H9 (cell line): Measurements from ENCODE around the gene NPY5R. TPM values are rescaled to one million over a fixed set of nuclear protein-coding genes. Genes with fewer than 3 reads are reported as not detected.

Source experiments
- DNase-seq: peaks from one replicate; pipeline ENCODE4 v3.0.0-alpha.2; 2017
- H2AFZ ChIP-seq: one replicate; pipeline ENCODE4 v1.6.1; 2013; ENCODE audit warnings: mild to moderate bottlenecking, low read length, control low read depth, moderate library complexity
- H2AK5ac ChIP-seq: 2 replicates; pipeline ENCODE4 v1.6.1; 2013; ENCODE audit warnings: low read length, control low read depth, mixed read lengths; ENCODE audit not compliant: insufficient read length
- H2BK120ac ChIP-seq: one replicate; pipeline ENCODE4 v1.6.1; 2013; ENCODE audit warnings: low read depth, mild to moderate bottlenecking, low read length, control low read depth, inconsistent platforms; ENCODE audit not compliant: poor library complexity, severe bottlenecking
- H2BK12ac ChIP-seq: 2 replicates; pipeline ENCODE4 v1.6.1; 2013; ENCODE audit warnings: low read length, control low read depth, mixed read lengths, low read depth; ENCODE audit not compliant: insufficient read length
- H2BK15ac ChIP-seq: 2 replicates; pipeline ENCODE4 v1.6.1; 2013; ENCODE audit warnings: low read depth, low read length, control low read depth
- H2BK20ac ChIP-seq: one replicate; pipeline ENCODE4 v1.6.1; 2013; ENCODE audit warnings: low read depth, mild to moderate bottlenecking, low read length, control low read depth, inconsistent platforms; ENCODE audit not compliant: poor library complexity, severe bottlenecking
- H2BK5ac ChIP-seq: 2 replicates; pipeline ENCODE4 v1.6.1; 2013; ENCODE audit warnings: low read length, control low read depth, mixed read lengths; ENCODE audit not compliant: insufficient read length
- H3K14ac ChIP-seq: 2 replicates; pipeline ENCODE4 v1.6.1; 2013; ENCODE audit warnings: low read length, control low read depth; ENCODE audit not compliant: insufficient read depth
- H3K18ac ChIP-seq: 2 replicates; pipeline ENCODE4 v1.6.1; 2013; ENCODE audit warnings: low read depth, mild to moderate bottlenecking, mixed read lengths, low read length, control low read depth; ENCODE audit not compliant: insufficient read length
- H3K23ac ChIP-seq: 2 replicates; pipeline ENCODE4 v1.6.1; 2013; ENCODE audit warnings: low read length, control low read depth, mixed read lengths, low read depth; ENCODE audit not compliant: insufficient read length
- H3K23me2 ChIP-seq: 2 replicates; pipeline ENCODE4 v1.6.1; 2013; ENCODE audit warnings: low read depth, mild to moderate bottlenecking, mixed read lengths, low read length, control low read depth; ENCODE audit not compliant: insufficient read length, poor library complexity, severe bottlenecking
- H3K27ac ChIP-seq: 2 replicates; pipeline ENCODE4 v1.5.1; 2013; ENCODE audit warnings: low read length, control low read depth, mixed read lengths, low read depth; ENCODE audit not compliant: insufficient read length
- H3K27me3 ChIP-seq: 2 replicates; pipeline ENCODE4 v1.6.1; 2013; ENCODE audit warnings: low read length, control low read depth, inconsistent platforms; ENCODE audit not compliant: insufficient read depth
- H3K4ac ChIP-seq: 2 replicates; pipeline ENCODE4 v1.6.1; 2013; ENCODE audit warnings: low read depth, mild to moderate bottlenecking, control low read depth, inconsistent platforms, low read length, moderate library complexity
- H3K4me1 ChIP-seq: 2 replicates; pipeline ENCODE4 v1.6.1; 2013; ENCODE audit warnings: low read length, control low read depth, inconsistent platforms; ENCODE audit not compliant: insufficient read depth
- H3K4me2 ChIP-seq: 2 replicates; pipeline ENCODE4 v1.6.1; 2013; ENCODE audit warnings: low read length, control low read depth, mixed read lengths; ENCODE audit not compliant: insufficient read length, insufficient read depth
- H3K56ac ChIP-seq: 2 replicates; pipeline ENCODE4 v1.6.1; 2013; ENCODE audit warnings: low read depth, mild to moderate bottlenecking, mixed read lengths, low read length, control low read depth; ENCODE audit not compliant: insufficient read length
- H3K79me1 ChIP-seq: 2 replicates; pipeline ENCODE4 v1.6.1; 2013; ENCODE audit warnings: low read depth, mild to moderate bottlenecking, moderate library complexity, low read length, control low read depth, inconsistent platforms; ENCODE audit not compliant: insufficient read depth, poor library complexity, severe bottlenecking
- H3K79me2 ChIP-seq: 2 replicates; pipeline ENCODE4 v1.6.1; 2013; ENCODE audit warnings: low read length, control low read depth, inconsistent platforms; ENCODE audit not compliant: insufficient read depth
- H3K9ac ChIP-seq: 2 replicates; pipeline ENCODE4 v1.6.1; 2013; ENCODE audit warnings: low read length, control low read depth, mixed read lengths; ENCODE audit not compliant: insufficient read length; ENCODE audit errors: extremely low read depth
- H3K9me3 ChIP-seq: one replicate; pipeline ENCODE4 v1.6.1; 2013; ENCODE audit warnings: low read depth, low read length, inconsistent platforms; ENCODE audit not compliant: control insufficient read depth
- H3T11ph ChIP-seq: one replicate; pipeline ENCODE4 v1.6.1; 2013; ENCODE audit warnings: mild to moderate bottlenecking, low read length, control low read depth, inconsistent platforms
- H4K20me1 ChIP-seq: one replicate; pipeline ENCODE4 v1.6.1; 2013; ENCODE audit not compliant: control insufficient read depth, insufficient read length, insufficient read depth
- H4K5ac ChIP-seq: 2 replicates; pipeline ENCODE4 v1.6.1; 2013; ENCODE audit warnings: low read depth, mild to moderate bottlenecking, mixed read lengths, low read length, control low read depth; ENCODE audit not compliant: insufficient read length
- H4K8ac ChIP-seq: replicated peaks from 2 replicates; pipeline ENCODE4 v1.6.1; 2013; ENCODE audit warnings: low read length, control low read depth, mixed read lengths, low read depth; ENCODE audit not compliant: insufficient read length
- H4K91ac ChIP-seq: 2 replicates; pipeline ENCODE4 v1.6.1; 2013; ENCODE audit warnings: low read depth, mild to moderate bottlenecking, moderate library complexity, mixed read lengths, low read length, control low read depth; ENCODE audit not compliant: insufficient read length
- H3K27ac Mint-ChIP-seq, 3 experiments: 2 replicates in 2 of 3; 3 replicates in 1 of 3; pipeline ENCODE4 v1.8.0; 2020 to 2021; ENCODE audit warnings: mixed read lengths in 3 of 3, mild to moderate bottlenecking in 1 of 3, moderate library complexity in 1 of 3
- H3K27me3 Mint-ChIP-seq: 2 replicates; pipeline ENCODE4 v1.8.0; 2021; ENCODE audit warnings: low read depth, mild to moderate bottlenecking, moderate library complexity, mixed read lengths
- H3K36me3 Mint-ChIP-seq, 3 experiments: 2 replicates in 2 of 3; 3 replicates in 1 of 3; pipeline ENCODE4 v1.8.0; 2020 to 2021; ENCODE audit warnings: low read depth in 3 of 3, mixed read lengths in 3 of 3; ENCODE audit not compliant: insufficient read depth in 1 of 3
- H3K4me1 Mint-ChIP-seq, 2 experiments: 2 replicates each; pipeline ENCODE4 v1.8.0; 2020; ENCODE audit warnings: mixed read lengths in 2 of 2
- H3K4me3 Mint-ChIP-seq, 2 experiments: 2 replicates in 1 of 2; 3 replicates in 1 of 2; pipeline ENCODE4 v1.8.0; 2020 to 2021; ENCODE audit warnings: mild to moderate bottlenecking in 2 of 2, mixed read lengths in 2 of 2, moderate library complexity in 1 of 2
- H3K9me3 Mint-ChIP-seq, 2 experiments: 2 replicates in 1 of 2; 3 replicates in 1 of 2; pipeline ENCODE4 v1.8.0; 2020; ENCODE audit warnings: mild to moderate bottlenecking in 2 of 2, mixed read lengths in 2 of 2, moderate library complexity in 1 of 2
- WGBS: extraction: QIAGEN DNeasy Blood & Tissue Kit; methylation state at CpG from one replicate; pipeline ENCODE4 v1.1.7; 2013; ENCODE audit warnings: missing lambda C conversion rate, low lambda C conversion rate, mixed read lengths; ENCODE audit not compliant: insufficient read length; ENCODE audit errors: extremely low coverage; 5-methylcytosine and 5-hydroxymethylcytosine counted together
- total RNA-seq: library from RNA; stranded (reverse); gene quantifications from 2 replicates; pipeline ENCODE4 v1.2.1, GENCODE V29; 2021
- TF ChIP-seq, protein P1 (sequence below): fragments of 200-600 bp; sonication (generic); conservative IDR thresholded peaks from 3 replicates; pipeline ENCODE4 v1.8.0; 2021; ENCODE audit warnings: antibody characterized with exemption, mild to moderate bottlenecking

NPY5R gene
- total RNA-seq, 1 experiment from 2014 or later, result 4.2 TPM

DNA sequence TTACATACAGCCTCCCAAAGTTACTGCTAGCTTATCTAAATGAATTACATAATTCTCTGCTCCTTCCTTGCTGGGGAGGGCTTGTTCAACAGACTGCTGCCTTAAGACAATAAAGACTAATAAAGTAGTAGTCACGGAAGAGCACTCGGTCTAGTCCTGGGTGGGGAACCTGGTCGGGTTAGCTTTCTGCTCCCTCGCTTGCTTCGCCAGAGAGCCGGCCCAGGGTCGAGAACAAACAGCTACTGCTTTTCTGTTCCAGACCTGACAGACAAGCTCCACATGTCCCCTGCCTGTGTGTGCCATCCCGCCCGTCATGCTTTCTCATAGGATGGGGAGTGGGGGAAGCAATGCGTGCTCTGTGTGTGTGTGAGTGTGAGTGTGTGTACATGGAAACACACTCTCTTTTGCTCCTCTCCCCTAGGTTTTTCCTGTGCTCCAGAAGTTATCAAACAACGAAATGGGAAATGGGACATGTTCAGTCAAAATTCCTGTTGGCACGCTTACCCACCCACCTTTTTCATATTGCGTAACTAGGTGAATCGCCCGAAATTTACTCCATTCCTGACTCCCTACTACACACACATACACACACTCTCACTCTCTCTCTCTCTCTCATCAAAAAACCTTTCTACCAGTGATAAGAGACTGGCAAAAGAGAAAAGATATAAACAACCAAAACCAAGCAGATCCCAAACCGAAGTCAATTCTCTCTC is 12.6 kb upstream of the NPY5R start:
- no peak overlapping the region for H4K91ac ChIP-seq
- H3K4ac ChIP-seq, result no peak overlapping the region
- Mint-ChIP-seq H3K4me1 (peaks cover 13 to 16% of the 10 kb centered on the region in 2 experiments), H3K36me3 (peaks cover 3 to 14% (median 12%) of the 10 kb centered on the region in 3 experiments), H3K27ac (no peak overlapping the region), H3K4me3 (peak overlapping the region; percentile 90 to 95), H3K9me3 (peaks cover 9 to 14% of the 10 kb centered on the region in 2 experiments), H3K27me3 (peaks cover 23% of the 10 kb centered on the region)
- no peak overlapping the region for H3K23ac ChIP-seq
- H2BK120ac ChIP-seq, result no peak overlapping the region
- H3K27ac ChIP-seq, result no peak overlapping the region
- no peak overlapping the region for H2BK12ac ChIP-seq
- no peaks in the 10 kb centered on the region for H3K79me1 ChIP-seq
- H2AK5ac ChIP-seq, result no peak overlapping the region
- no peak overlapping the region for H3K56ac ChIP-seq
- no peaks in the 10 kb centered on the region for H4K20me1 ChIP-seq
- no peak overlapping the region for H4K5ac ChIP-seq
- H2BK5ac ChIP-seq, result no peak overlapping the region
- WGBS, result no CpG with 5 or more reads among the region's 16 CpGs
- no peaks in the 10 kb centered on the region for H3K4me1 ChIP-seq
- H3K14ac ChIP-seq, result no peak overlapping the region
- no peaks in the 10 kb centered on the region for H3K79me2 ChIP-seq
- H3K9me3 ChIP-seq, result no peaks in the 10 kb centered on the region
- no peak overlapping the region for H2BK15ac ChIP-seq
- no peak for DNase-seq
- peak overlapping the region; percentile 54 for H3K9ac ChIP-seq
- H3K4me2 ChIP-seq, result peak overlapping the region; percentile 68
- H3T11ph ChIP-seq, result no peak overlapping the region
- H3K27me3 ChIP-seq, result peaks cover 8% of the 10 kb centered on the region; the same call in 1 of the 2 replicates
- H2AFZ ChIP-seq, result no peak overlapping the region
- H3K18ac ChIP-seq, result no peak overlapping the region
- TF ChIP-seq, protein P1, sequence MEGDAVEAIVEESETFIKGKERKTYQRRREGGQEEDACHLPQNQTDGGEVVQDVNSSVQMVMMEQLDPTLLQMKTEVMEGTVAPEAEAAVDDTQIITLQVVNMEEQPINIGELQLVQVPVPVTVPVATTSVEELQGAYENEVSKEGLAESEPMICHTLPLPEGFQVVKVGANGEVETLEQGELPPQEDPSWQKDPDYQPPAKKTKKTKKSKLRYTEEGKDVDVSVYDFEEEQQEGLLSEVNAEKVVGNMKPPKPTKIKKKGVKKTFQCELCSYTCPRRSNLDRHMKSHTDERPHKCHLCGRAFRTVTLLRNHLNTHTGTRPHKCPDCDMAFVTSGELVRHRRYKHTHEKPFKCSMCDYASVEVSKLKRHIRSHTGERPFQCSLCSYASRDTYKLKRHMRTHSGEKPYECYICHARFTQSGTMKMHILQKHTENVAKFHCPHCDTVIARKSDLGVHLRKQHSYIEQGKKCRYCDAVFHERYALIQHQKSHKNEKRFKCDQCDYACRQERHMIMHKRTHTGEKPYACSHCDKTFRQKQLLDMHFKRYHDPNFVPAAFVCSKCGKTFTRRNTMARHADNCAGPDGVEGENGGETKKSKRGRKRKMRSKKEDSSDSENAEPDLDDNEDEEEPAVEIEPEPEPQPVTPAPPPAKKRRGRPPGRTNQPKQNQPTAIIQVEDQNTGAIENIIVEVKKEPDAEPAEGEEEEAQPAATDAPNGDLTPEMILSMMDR, result no peak
- no peak overlapping the region for H4K8ac ChIP-seq
- H2BK20ac ChIP-seq, result no peak overlapping the region
- peaks cover 14% of the 10 kb centered on the region for H3K23me2 ChIP-seq
